Ureter (tissue), 1 donor: ENCODE data around the gene CRISP3. TPM values are rescaled to one million over a fixed set of nuclear protein-coding genes. Genes with fewer than 3 reads are reported as not detected.
"Not testable (repeated sequence)": the region's sequence is repeated elsewhere in the genome, so short reads cannot be mapped to it uniquely, and the experiment has no call there.

Experiments
- DNase-seq: peaks from one replicate; pipeline ENCODE4 v3.0.0-alpha.2; 2020; ENCODE audit warnings: low spot score
- total RNA-seq: library from RNA; stranded (reverse); gene quantifications from one replicate; pipeline ENCODE4 v1.2.4, GENCODE V29; 2023
- donor health status: DM: yes; HTN: yes; CAD: no.

CRISP3 gene
- total RNA-seq: 117 TPM

GRCh38 chr6:49744259-49744658 lies at the start of gene CRISP3:
TSS of gene CRISP3 (minus strand) at chr6:49744388. CDS start at chr6:49744367, 21 bp downstream.
- no peak for DNase-seq

DNA sequence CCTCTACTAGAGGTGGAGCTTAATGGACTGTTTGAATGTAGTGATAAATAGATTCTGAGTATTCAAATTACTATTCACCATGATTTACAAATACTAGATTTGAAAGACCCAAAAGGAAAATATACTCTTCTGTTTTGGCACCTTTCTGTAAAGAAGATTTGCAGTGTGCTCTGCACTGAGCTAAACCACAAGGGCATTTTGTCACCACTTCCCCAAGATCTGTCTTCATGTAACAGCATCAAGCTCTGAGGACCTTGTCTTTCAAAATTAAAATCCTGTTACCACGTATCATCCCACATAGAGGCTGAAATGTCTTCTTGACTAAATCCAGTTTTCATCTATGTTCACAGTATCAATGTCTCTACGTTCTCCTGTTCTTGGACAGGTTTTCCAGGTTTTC lies 46.2 kb upstream of the CRISP3 start:
- no peak for DNase-seq

- no peak for DNase-seq
These were observed 43.0 kb upstream of the CRISP3 start, which contains the start of gene PGK2 for GRCh38 chr6:49787176-49787575. TSS of gene PGK2 (minus strand) at chr6:49787285. CDS start at chr6:49787187, 98 bp downstream.

- DNase-seq: no peak
These were observed 40.1 kb upstream of the CRISP3 start for GRCh38 chr6:49784272-49784671.

DNA sequence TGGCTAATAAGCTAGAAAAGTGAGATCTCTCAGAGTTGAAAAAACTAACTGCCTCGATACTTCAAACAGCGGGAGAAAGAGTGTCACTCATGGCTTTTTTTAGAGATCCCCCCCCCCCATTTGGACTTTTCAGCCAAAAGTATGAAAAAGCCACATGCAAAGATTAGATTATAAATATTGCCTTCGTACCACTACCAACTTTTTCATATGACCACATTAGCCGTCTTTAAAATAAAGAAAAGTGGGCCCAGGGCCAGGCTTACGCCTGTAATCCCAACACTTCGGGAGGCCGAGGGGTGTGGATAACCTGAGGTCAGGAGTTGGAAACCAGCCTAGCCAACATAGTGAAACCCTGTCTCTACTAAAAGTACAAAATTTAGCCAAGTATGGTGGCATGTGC lies 38.5 kb upstream of the CRISP3 start:
- no peak for DNase-seq

DNA sequence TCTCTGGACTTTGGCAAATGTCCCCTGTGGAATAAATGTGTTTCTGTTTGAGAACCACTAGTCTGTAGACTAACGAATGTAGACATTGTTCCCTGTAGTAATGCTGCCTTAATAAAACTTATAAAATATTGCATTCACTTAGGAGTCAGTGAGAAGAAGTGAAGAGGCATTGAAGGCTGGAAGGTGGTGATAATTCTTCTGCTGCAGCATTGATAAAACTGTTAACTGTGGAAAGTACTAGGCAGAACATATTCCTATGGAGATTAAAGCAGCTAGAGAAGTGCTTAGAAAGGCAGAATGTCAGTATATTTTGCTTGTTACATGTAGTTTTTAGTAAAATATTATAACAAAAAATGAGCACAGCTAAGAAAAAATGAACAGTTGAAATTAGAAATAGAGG lies 38.1 kb upstream of the CRISP3 start:
- no peak for DNase-seq

- no peak for DNase-seq
These were observed 32.3 kb upstream of the CRISP3 start for GRCh38 chr6:49776444-49776843.

DNA sequence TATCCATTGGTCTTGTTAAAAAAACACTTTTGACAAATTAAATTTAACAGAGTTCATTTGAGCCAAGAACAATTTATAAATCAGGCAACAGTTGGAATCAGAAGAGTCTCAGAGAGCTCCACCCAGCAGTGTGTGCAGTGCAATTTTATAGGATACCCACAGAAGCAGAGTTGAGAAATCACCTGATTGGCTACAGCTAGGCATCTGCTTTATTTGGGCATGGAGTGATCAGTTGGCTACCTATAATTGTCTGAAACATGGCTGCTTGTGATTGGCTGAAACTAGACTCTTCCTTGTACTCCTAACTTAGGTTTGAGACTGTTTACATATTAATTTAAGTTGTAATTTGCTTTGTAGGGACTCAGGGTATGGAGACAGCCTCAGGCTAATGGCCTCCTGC lies 30.9 kb upstream of the CRISP3 start:
- no peak for DNase-seq

- DNase-seq: no peak
These were observed 28.1 kb upstream of the CRISP3 start for GRCh38 chr6:49772285-49772684.

DNA sequence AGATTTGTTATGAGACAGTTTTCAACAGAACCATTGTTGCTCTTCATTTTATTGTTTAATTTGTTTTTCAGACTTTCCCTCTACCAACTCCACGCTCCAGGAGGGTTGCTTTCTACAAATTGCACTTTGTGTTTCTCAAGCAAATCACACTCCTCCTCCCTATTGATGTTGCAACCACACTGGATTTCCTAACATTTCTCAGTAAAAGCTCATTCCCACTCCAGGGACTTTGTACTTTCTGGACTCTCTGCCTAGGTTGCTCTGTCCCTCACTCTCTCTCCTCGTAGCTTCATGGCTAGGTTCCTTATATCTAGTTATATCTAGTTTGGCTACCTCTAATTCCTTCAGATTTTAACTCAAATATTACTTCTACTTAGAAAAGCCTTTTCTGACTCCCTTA lies 22.6 kb upstream of the CRISP3 start:
- no peak for DNase-seq

DNA sequence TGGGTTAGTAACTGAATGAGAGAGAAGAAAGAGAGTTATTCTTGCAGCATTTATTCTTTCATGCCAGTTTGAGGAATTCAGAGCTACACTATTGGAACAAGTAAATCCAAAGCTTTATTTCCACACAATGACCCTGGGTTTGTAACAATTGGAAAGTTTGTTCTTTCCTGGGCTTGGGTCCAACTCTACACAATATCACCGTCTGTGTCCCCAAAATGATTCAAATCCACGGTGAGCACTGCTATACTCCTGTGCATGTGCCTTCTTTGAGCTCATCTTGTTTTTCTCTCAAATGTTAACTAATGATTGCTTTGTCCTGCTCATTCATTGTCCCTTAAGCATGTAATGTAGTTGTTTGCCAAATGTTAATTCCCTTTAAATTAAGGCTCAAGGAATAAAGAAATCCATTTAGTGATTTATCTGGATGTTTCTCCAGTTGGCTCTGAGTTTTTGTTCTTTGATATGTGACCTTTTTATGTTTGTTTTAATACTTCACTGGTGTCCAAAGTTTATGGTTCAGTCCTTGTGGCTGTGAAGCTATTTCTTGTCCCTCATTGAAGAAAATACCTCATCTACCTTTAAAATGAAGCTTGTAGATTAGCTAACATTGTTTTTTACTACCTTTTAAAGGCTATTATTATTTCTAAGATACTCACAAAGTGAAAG lies 20.5 kb upstream of the CRISP3 start:
- no peak for DNase-seq

- no peak for DNase-seq
These were observed 759 bp downstream of the CRISP3 start for GRCh38 chr6:49743429-49743828.

GRCh38 chr6:49739423-49739822 lies 4.8 kb downstream of the CRISP3 start:
- no peak for DNase-seq

DNA sequence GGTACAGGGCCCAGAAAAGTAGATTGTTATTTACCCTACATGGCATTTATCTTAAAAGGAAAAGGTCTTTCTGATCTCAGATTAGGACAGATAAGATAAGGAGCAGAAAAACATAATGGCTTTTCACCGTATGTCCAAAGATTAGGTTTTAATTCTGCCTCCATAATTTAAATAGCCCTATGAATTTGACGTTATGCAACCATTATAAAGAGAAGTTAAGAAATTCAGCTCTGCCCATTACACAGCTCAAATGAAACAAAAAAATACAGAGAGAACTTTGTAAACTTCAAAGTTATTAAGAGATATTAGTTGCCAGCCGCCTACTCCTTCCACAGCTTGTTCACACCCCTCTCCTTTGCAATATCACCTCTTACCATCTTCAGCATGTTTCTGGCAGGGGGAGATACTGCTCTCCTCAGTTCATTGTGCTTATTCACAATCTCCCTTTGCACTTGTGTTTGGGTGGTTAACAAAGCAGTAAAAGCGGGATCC lies 8.1 kb downstream of the CRISP3 start:
- no peak for DNase-seq

- DNase-seq: no peak
These were observed 10.5 kb downstream of the CRISP3 start for GRCh38 chr6:49733680-49734079.

DNA sequence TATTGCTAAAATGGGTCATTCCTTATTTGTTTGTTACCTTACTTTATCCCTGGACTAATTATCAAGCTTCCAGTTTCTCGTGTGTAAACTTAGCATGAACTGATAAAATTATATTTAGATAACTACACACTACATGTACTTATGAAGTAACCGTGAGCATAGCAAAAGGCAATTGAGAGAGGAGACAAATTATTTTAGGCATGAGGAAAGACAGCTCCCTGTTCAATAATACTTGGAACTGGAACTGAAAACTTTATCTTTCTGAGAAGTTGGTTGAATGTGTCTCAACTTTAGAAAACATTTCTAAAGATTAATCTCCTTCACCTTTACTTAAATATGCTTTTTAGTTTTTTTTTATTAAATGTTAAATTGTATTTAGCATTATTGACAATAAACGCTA lies 11.4 kb downstream of the CRISP3 start:
- DNase-seq: no peak

DNA sequence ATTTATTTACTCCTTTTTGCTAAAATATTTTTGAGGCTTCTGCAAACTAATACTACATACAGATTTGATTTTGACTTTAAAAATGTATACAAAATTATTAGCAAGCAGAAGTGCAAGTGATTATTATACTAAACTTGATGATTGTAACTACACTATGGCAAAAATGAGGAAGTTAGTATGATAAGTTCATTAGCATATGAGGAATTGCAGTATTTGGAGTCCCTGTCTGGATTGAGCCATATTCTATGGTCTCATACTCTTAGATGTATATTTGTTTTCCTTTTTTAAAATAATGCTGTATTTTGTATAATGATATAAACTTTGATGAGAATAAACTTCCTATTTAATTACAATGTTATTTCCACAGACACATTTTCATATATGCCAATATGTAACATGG lies 13.9 kb downstream of the CRISP3 start:
- DNase-seq: no peak

- not testable (repeated sequence) for DNase-seq
These were observed 20.3 kb downstream of the CRISP3 start for GRCh38 chr6:49723917-49724316.

DNA sequence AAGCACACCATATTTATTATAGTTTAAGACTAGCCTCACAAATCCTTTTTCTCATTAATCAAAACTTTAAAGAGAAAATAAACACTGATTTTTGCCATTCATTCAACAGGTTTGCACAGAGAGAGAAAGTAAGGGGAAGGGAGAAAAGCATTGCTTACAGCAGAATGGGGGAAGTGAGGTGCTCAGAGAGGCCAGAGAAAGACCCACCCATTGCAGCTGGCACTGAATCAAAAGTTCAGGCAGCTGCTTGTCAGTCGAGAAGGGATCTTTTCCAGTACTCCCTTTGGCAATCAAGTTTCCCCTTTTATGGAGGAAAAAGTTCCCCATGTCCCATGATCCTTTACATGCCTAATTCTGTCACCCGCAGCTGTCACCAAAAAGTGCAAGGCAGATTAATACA lies 22.9 kb downstream of the CRISP3 start:
- no peak for DNase-seq

- no peak for DNase-seq
These were observed 23.8 kb downstream of the CRISP3 start for GRCh38 chr6:49720372-49720771.

DNA sequence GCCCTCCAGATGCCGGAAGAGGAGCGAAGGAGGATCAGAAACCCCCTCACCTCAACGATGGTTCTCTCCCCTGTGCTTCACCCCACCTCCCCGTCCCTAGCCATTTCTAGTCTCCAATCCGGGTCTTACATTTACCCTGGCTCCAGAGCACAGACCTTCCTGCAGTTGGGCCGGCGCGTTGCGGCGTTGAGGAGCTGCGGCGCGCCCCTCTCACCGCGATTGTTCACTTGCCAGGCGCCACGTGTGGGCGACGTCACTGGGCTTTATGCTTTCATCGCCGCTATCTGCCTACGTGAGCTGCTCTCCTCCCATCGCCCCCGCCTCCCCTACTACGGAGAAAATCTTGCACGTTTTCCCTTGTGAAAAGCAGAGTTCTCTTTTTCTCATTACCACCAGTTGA lies 30.8 kb downstream of the CRISP3 start, which contains the start of gene CRISP2:
CRISP2 (minus strand) TSS at position 198 of the 400 bp plus-strand sequence. CDS start 4,347 bp downstream, outside the sequence.
- no peak for DNase-seq

DNA sequence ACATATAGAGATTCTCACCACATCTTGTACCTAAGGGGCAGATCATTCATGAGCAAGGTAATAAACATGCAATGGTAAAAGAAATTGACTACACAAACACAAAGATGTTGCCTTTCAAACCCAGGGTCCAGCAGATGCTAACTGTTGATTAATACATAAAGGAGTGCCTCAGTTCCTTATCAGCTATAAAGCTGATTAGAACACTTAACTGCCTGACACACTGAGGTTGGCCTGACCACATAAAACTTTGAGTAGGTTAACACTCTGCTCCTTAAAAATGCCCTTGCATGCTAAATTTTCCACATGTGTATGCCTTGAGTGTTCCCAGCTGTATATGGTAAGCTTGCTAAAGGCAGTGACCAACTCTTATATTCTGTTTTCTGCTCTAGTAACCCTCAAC lies 45.7 kb downstream of the CRISP3 start:
- no peak for DNase-seq

DNA sequence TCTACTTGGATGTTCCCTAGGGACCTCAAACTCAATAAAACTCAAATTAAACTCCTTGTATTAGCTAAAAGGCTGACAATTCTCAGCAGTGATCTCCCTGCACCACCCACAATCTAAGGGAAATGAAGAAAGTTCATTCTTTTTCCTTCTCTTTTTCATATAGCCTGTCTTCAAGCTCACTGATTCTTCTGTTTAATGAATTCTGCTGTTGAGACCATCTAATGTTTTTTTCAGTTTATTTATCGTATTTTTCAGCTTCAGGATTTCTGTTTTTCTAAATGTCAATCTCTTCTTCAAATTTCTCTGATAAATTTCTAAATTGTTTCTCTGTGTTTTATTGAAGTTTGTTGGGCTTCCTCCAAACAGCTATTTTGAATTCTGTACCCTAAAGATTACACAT lies 50.7 kb downstream of the CRISP3 start:
- DNase-seq: no peak

DNA sequence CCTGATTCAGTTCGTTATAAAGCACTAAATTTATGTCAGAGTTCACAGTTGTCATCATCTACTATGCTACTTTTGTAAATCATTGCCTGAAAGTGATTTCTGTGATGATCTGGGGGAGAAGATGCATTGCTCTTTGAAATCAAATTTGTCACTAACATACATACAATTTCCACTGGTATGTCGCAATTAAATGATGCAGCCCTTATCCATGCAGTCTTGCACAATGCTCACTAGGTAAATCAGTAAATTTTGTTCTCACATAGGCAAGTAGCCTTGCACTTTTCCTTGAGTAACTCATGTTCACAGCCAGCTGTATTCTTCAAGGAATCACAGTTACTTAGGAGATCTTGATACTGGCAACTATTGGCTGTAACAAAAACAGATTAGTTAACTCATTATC lies 51.7 kb downstream of the CRISP3 start:
- DNase-seq: no peak
